Uterus (tissue), 4 donors: Measurements from ENCODE around the gene FADS3. TPM values are rescaled to one million over a fixed set of nuclear protein-coding genes. Genes with fewer than 3 reads are reported as not detected.

Experiments used
- DNase-seq, 2 donors: peaks; one replicate each; pipeline ENCODE4 v3.0.0-alpha.2; 2019 to 2020
- H3K27ac ChIP-seq, 2 donors: fragments of 200-600 bp; sonication (generic); 1 replicate in 1 of 2; 2 replicates in 1 of 2; pipeline ENCODE4 v1.5.1; 2016 to 2018
- H3K27me3 ChIP-seq, 2 donors: fragments of 200-600 bp; sonication (generic); one replicate each; pipeline ENCODE4 v1.5.1; 2018 to 2019; ENCODE audit warnings: control low read depth in 1 of 2
- H3K36me3 ChIP-seq, 2 donors: fragments of 200-600 bp; sonication (generic); one replicate each; pipeline ENCODE4 v1.5.1; 2019; ENCODE audit warnings: control low read depth in 1 of 2
- H3K4me1 ChIP-seq, 2 donors: fragments of 200-600 bp; sonication (generic); one replicate each; pipeline ENCODE4 v1.5.1; 2018 to 2019; ENCODE audit warnings: control low read depth in 1 of 2
- H3K4me3 ChIP-seq, 2 donors: fragments of 200-600 bp; sonication (generic); 1 replicate in 1 of 2; 2 replicates in 1 of 2; pipeline ENCODE4 v1.5.1; 2018 to 2019; ENCODE audit warnings: mild to moderate bottlenecking in 1 of 2
- H3K9me3 ChIP-seq, 2 donors: fragments of 200-600 bp; sonication (generic); one replicate each; pipeline ENCODE4 v1.5.1; 2019; ENCODE audit warnings: control low read depth in 1 of 2
- POLR2A ChIP-seq, 2 donors: fragments of 450-650 bp; IDR thresholded peaks; one replicate each; pipeline ENCODE4 v1.6.1; 2016; ENCODE audit warnings: antibody characterized with exemption in 2 of 2, mild to moderate bottlenecking in 1 of 2, moderate library complexity in 1 of 2
- intact Hi-C: fragments of 100-400 bp; cut with DNase I; formaldehyde crosslinking; loops from one replicate; pipeline ENCODE4 v1.15.1; 2023; ENCODE audit warnings: low total_unique reads
- total RNA-seq, 4 donors: library from RNA; depleted of rRNA in 3 of 4; stranded (reverse); fragments of >200 nt in 3 of 4; gene quantifications; one replicate each; pipeline versions ENCODE4 v1.1.0 to v1.2.4, GENCODE V29; 2014 to 2023
- TF ChIP-seq, protein P1 (sequence below), 4 experiments: fragments of 200-600 bp in 2 of 4; fragments of 450-650 bp in 2 of 4; sonication (generic) in 2 of 4; IDR thresholded peaks; one replicate each; pipeline ENCODE4 v1.5.1; 2016 to 2019; ENCODE audit warnings: antibody characterized with exemption in 4 of 4, mild to moderate bottlenecking in 2 of 4, moderate library complexity in 1 of 4
- donor health status: DM: yes; HTN: yes; CAD: no.

FADS3 gene
- total RNA-seq, 4 donors from 2014 or later, result 18.2 to 74.6 (median 32.0) TPM

DNA sequence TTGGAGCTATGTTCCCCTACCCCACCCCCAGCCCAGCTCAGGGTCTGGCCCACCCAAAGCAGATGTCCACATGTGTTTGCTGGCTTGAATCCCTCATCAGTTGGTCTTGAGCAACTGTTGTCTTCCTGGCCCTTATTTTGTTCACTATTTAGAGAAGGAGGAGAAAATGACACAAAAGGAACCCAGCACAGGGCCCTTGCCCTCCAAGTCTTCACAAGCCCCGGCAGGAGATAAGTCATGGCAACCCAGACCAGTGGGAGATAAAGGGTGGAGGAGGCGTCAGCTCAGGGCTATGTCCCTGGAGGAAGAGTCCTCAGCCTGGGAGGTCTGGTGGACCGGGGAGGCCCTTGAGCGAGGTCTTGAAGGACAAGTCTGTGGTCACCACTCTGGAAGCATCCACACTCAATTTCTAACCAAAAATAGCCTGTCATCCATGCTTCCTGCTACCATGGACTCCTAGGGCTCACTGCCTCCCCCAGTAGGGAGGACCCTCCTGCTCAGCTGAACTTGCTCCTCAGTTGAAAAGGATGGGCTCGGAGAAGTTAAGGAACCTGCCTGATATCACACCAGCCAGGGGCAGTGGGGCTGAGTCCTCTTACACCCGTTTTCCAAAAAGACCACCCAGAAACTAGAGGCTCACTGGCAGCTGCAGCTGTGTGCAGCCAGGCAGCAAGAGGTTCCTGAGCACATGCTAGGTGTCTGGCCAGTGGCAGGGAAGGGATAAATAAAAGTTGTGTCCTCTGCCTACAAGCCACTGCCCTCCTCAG is 27.8 kb upstream of the FADS3 start:
- Histone ChIP-seq H3K27ac (peak overlapping the region; percentile 90 to 94), H3K9me3 (no peaks in the 10 kb centered on the region), H3K4me1 (peaks cover 13 to 24% of the 10 kb centered on the region in 2 donors), H3K27me3 (no peaks in the 10 kb centered on the region), H3K4me3 (no peak overlapping the region), H3K36me3 (no peaks in the 10 kb centered on the region)
- DNase-seq, result peak; percentile 62 to 67
- intact Hi-C loops, result no loop called here
- no peak for TF ChIP-seq POLR2A (IDR thresholded peaks at IDR 0.05)
- TF ChIP-seq, protein P1, sequence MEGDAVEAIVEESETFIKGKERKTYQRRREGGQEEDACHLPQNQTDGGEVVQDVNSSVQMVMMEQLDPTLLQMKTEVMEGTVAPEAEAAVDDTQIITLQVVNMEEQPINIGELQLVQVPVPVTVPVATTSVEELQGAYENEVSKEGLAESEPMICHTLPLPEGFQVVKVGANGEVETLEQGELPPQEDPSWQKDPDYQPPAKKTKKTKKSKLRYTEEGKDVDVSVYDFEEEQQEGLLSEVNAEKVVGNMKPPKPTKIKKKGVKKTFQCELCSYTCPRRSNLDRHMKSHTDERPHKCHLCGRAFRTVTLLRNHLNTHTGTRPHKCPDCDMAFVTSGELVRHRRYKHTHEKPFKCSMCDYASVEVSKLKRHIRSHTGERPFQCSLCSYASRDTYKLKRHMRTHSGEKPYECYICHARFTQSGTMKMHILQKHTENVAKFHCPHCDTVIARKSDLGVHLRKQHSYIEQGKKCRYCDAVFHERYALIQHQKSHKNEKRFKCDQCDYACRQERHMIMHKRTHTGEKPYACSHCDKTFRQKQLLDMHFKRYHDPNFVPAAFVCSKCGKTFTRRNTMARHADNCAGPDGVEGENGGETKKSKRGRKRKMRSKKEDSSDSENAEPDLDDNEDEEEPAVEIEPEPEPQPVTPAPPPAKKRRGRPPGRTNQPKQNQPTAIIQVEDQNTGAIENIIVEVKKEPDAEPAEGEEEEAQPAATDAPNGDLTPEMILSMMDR (IDR thresholded peaks at IDR 0.05), result no peak

DNA sequence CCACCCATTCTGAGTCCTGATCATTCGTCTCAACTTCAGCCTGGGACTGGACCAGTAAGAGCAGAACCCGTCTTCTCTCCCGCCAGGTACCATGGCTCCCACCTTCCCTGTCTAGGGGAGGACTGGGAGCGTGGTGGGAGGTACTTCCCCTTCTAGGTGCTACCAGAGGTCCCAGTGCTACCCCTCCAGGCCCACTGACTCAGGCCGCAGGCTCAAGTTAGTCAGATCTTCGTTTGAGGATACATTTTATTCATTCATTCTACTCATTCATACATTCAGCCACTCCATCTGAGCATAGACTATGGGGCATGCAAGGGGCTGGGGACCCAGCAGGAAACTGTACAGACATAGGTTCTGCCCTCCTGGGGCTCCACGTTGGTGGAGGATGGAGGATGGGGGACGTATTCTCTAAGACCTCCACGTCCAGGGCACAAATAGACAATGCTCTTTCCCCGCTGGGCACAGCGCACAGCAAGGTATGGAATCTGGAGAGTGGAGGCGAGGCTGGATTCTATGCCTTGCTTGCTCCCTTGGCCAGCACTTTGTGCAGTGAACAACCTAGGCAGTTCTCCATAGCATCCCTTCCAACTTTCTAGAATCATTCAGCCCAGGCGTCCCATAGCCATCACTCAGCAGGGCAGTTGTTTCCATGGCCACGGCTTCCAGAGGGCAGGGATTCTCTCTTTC is 27.0 kb upstream of the FADS3 start:
- no peaks in the 10 kb centered on the region for H3K9me3 ChIP-seq
- DNase-seq, result no peak
- H3K4me1 ChIP-seq, result peaks cover 6 to 19% of the 10 kb centered on the region in 2 donors
- peak overlapping the region; percentile 47 to 80 for H3K4me3 ChIP-seq
- no peaks in the 10 kb centered on the region for H3K36me3 ChIP-seq
- TF ChIP-seq, protein P1 (IDR thresholded peaks at IDR 0.05), result no peak
- TF ChIP-seq POLR2A (IDR thresholded peaks at IDR 0.05), result no peak
- no peaks in the 10 kb centered on the region for H3K27me3 ChIP-seq
- H3K27ac ChIP-seq, result peak overlapping the region; percentile 90 to 94
- intact Hi-C loops, result no loop called here

DNA sequence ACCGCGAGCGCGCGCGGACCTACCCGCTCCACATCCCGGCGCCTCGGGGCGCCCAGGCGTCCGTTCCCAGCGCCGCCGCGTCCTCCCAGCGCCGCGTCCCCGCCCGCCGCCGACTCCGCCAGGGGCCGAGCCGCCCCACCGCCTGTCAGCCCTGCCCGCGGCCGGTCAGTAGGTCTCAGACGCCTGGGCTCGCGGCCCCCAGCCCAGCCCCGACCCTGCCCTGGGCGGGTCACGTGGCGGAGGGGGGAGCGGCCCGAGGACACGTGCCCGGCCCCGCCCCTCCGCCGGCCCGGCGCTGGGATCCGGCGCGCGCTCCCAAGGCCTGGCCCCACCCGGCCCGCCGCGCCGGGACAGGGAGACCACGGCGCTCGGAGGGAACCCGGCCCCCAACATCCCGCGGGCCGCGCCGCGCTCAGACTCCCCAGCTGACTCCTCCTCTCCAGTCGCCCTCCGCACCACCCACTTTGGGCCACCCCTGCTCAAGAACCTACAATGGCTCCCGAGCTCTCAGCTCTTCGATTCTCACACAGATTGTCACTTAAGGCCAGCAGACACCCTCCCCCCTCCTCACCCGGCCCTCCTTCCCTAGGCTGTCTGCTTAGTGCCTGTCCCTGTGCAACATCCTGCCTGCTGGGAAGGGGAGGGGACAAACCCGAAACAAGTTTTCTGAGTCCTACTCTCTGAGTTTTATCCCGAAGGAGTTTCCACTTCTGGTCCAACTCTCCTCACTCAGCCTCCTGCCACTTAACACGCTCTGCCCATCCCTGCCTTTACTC is 26.2 kb upstream of the FADS3 start, which contains the start of gene RAB3IL1:
RAB3IL1 (minus strand) TSS at position 233 of the 776 bp plus-strand sequence; CDS start at position 34, 199 bp downstream.
- peak within 1 kb of the TSS; percentile 90 to 94 for H3K27ac ChIP-seq
- TF ChIP-seq, protein P1 (IDR thresholded peaks at IDR 0.05), result peak in 1 of 4 experiments; percentile 3
- TF ChIP-seq POLR2A (IDR thresholded peaks at IDR 0.05), result peak; percentile 60 to 86
- no peaks in the 10 kb centered on the region for H3K27me3 ChIP-seq
- peak; percentile 65 to 78 for DNase-seq
- intact Hi-C loops, result no loop called here
- no peaks in the 10 kb centered on the region for H3K9me3 ChIP-seq
- H3K4me1 ChIP-seq, result peaks cover 4 to 12% of the 10 kb centered on the region in 2 donors
- no peaks in the 10 kb centered on the region for H3K36me3 ChIP-seq
- peak within 1 kb of the TSS; percentile 47 to 80 for H3K4me3 ChIP-seq

DNA sequence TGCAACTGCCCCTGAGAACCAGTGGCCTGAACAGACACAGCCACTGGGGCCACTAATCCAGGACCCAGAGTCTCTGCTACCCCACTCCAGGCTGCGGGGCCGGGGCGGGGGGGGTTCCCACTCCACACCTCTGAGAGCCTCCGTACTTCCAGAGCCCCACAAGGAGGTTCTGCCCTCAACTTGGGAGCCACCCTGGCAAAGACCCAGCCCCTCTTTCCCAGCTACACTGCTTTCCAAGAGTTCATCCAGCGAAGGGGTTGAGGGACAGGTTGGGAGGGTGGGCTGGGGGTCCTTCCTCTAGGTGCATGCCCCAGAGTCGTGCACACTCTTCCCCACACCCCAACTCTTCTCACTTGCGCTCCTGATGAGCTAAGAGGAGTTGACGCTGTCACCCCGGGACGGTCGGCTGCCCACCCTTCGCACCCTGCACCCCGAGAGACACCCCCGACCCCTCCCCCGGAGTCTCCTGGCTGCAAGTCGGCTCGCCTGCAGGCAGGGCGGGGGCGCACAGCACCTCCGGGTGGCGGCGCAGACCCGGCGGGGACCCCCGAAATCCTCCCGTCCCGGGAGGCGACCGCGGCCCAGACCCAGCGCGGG is 25.5 kb upstream of the FADS3 start:
- DNase-seq, result peak in 1 of 2 donors; percentile 46
- Histone ChIP-seq H3K9me3 (no peaks in the 10 kb centered on the region), H3K4me3 (peak overlapping the region; percentile 47 to 80), H3K27me3 (no peaks in the 10 kb centered on the region), H3K27ac (peak overlapping the region; percentile 90 to 94), H3K4me1 (peaks cover 4 to 5% of the 10 kb centered on the region in 2 donors), H3K36me3 (no peaks in the 10 kb centered on the region)
- TF ChIP-seq, protein P1 (IDR thresholded peaks at IDR 0.05), result no peak
- TF ChIP-seq POLR2A (IDR thresholded peaks at IDR 0.05), result no peak
- intact Hi-C loops, result no loop called here
